Activated effector memory CD4-positive, alpha-beta T cell treated with Interleukin-2 at 50 U/mL for 16 hours (primary cell): ENCODE results near the gene ST6GAL1.
A peak's percentile ranks its signal among the peaks of the same experiment; 100 is the strongest.

Experiments
- DNase-seq: peaks from one replicate; pipeline ENCODE4 v3.0.0-alpha.2; 2020

ST6GAL1 gene

DNA sequence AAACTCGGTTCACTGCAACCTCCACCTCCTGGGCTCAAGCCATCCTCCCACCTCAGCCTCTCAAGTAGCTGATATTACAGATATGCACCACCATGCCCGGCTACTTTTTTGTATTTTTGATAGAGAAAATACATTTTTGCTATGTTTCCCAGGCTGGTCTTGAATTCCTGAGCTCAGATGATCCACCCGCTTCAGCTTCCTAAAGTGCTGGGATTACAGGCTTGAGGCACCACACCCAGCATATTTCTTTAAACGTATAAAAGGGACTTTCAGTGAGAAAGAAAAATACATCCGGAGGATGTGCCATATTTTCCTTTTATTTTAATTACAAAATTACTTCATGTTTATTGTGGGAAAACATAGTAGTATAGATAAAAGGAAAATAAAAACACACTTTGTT is 153.8 kb downstream of the ST6GAL1 start:
- DNase-seq = no peak

DNA sequence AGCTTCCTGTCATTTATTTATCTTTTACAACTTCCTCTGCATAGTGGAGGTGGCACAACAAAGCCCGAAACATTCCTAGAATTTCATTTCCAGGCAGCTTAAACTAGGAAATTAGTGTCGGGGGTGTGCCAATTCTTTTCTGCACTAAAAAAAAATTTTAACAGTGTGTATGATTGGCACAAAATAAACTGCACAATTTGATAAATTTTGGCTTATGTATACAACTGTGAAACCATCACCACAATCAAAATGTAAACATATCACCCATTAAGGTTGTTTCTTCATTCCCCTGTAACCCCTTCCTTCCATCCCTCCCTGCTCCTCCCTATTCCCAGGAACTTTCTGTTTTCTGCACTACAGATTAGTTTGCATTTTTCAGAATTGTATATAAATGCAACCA is 154.3 kb downstream of the ST6GAL1 start:
- DNase-seq = no peak

DNA sequence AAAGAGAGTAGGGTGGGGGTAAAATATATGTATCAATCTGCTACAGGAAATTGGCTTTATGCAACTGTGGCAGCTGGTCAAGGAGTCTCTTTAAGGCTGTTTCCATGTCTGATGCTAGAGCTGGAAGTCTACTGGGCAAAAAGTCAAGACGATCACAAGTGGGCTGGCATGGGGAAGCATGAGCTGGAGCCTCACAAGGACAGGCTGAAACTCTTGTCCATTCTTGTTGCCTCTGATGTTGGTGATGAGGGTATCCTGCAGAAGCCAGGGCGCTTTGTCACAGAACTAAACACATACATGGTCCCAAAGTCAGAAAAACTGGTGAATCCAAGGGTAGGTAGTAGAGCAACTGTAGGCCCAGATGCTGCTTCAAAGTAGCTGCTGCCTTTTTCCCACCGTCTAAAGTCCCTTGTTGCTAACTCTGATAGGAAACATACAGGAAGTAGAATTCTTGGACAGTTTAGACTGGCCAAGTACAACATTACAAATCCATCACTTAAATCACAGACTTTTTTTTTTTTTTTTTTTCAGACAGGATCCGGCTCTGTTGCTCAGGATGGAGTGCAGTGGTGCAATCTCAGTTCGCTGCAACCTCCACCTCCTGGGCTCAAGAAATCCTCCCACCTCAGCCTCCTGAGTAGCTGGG is 154.8 kb downstream of the ST6GAL1 start:
- DNase-seq = no peak

DNA sequence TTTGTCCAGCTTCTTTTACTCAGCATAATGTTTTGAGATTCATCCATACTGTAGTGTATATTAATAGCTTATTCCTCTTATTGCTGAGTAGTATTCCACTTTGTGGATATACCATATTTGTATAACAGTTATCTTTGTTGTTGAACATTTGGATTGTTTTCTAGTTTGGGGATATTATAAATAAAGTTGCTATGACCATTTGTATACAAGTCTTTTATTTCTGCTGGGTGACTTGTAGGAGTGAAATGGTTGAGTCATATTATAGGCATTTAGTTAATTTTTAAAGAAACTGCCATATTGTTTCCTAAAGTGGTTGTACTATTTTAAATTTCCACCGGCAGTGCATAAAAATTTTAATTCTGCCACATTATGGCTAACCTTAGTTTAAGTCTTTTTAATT is 155.6 kb downstream of the ST6GAL1 start:
- DNase-seq = no peak

DNA sequence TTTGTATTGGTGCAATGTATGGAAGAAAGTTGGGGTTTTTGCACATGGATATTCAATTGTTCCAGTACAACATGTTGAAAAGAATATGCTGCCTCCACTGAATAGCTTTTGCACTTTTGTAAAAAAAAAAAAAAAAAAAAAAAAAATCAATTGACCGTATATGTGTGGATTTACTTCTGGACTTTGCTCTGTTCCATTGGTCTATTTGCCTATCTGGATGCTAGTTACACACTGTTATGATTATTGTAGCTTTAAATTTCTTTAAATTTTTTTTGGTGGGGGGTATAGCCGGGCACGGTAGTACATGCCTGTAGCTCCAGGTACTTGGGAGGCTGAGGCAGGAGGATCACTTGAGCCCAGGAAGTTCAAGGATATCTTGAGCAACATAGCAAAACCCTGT is 156.5 kb downstream of the ST6GAL1 start:
- no peak for DNase-seq

DNA sequence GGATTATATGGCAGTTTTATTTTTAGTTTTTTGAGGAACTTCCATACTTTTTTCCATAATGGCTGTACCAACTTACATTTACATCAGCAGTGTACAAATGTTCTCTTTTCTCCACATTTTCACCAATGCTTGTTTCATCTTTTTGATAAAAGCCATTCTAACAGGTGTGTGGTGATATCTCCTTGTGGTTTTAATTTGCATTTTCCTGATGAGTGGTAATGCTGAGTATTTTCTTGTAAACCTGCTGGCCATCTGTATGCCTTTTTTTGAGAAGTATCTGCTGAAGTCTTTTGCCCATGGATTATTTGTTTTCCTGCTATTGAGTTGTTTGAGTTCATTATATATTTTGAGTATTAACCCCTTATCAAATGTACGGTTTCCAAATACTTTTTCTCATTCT is 158.4 kb downstream of the ST6GAL1 start:
- DNase-seq = no peak

DNA sequence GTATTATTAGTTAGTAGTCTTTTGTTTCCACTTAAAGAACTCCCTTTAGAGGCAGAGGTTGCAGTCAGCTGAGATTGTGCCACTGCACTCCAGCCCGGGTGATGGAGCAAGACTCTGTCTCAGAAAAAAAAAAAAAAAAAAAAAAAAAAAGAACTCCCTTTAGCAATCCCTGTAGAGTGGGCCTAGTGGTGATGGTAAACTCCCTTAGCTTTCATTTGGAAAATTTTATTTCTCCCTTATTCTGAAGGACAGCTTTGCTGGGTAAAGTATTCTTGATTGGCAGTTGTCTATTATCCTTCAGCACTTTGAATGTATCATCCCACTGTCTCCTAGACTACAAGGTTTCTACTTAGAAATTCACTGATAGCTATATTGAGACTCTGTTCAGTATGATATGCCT is 163.0 kb downstream of the ST6GAL1 start:
- no peak for DNase-seq

DNA sequence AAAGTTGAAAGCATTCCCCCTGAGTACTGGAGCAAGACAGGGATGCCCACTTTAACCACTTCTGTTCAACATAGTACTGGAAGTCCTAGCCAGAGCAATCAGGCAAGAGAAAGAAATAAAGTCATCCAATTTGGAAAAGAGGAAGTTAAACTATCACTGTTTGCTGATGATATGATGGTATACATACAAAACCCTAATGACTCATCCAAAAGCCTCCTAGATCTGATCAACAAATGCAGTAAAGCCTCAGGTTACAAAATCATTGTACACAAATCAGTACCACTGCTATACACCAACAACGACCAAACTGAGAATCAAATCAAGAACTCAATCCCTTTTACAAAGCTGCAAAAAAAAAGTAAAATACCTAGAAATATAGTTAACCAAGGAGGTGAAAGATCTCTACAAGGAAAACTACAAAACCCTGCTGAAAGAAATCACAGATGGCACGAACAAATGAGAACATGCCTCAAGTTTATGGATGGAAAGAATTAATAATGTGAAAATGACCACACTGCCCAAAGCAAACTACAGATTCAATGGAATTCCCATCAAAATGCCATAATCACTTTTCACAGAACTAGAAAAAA is 168.7 kb downstream of the ST6GAL1 start:
- no peak for DNase-seq

DNA sequence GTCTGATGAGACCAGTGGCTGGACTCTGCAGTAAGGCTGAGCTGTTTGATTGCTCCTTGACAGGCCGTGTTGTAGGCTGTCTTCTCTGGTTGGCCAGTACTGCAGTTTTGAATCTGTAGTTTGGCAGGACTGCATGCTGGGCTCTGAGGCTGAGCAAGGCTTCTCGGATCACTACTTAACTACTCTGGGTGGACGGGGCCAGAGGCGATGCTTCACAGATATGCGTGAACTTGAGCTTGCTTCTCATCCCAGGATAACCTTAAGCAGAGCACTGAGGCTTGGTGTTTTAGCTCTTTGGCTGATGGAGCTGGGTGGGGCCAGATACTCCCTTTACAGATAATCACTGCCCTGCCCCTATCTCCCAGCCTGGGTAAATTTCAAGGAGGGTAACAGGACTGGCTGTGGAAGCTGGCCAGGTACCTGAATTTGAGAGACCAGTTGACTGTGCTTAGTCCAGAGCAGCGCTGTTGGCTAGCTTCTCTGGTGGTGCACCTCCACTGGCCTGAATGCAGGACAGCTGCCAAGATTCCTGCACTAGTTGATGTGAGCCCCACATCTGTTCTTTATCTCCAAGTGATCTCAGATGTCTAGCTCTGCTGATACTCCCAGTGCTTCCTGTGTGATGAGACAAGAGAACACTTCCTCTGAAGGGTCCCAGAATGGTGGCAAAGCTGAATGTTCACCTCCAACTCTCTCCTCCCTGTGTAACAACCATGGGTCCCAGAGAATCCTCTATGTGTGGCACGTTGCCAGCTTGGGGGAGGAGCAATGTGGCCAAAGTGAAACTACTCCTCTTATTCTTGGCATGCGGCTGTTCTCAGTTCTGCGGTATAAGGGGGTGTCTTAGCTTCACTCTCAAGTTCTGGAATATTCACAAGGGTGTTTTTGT is 171.1 kb downstream of the ST6GAL1 start:
- peak; percentile 46 for DNase-seq

DNA sequence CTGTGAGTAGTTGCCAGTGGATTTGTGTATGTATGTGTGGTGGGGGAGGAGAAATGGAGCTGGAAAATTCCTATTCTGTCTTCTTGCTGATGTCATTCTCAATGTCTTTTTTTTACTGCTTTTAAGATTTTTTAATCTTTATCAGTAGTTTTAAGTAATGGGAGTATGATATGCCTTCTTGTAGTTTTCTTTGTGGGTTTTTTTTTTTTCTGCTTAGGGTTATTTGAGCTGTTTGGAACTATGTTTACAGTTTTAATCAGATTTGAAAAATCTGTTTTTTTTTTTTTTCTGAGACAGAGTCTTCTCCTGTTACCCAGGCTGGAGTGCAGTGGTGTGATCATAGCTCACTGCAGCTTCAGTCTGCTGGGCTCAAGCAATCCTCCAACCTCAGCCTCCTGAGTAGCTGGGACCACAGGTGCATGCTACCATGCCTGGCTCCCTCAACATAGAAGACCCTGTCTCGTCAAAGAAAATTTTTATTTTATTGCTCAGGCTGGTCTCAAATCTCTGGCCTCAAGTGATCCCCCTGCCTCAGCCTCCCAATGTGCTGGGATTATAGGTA is 171.8 kb downstream of the ST6GAL1 start:
- DNase-seq = no peak

DNA sequence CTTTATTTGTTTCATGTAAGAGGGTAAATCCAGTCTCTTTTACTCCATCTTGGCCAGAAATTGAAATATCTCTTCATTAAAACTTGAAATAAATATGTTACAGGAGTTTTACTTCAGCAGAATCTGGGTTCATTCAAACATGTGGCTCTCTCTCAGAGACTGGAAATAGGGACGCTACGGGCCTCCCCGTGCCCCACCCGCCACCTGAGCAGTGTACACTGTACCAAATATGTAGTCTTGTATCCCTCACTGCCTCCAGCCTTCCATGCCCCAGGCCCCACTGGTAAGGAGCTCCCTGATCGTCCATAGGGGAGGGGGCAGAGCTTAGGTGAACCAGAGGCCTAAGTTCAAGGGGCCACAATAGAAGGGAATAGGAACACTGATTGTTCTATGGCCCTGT is 172.9 kb downstream of the ST6GAL1 start:
- no peak for DNase-seq

DNA sequence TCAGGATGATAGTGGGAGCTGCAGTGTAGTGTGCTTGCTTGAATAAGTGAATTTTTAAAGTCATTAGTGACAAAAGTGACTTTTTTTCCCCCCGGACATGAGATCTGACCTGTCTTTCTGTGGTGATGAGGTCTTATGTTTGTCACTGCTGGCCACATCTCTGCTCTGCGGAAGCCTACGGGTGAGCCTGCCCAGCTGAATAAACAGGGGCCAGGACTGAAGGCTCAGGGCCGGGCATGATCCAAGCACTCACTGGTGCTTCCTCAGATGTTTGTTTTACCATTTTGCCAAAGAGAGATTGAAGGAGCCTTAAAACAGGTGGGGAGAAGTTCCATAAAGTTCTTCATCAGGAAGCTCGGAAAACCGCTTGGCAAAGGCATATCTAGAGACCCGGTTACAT is 174.0 kb downstream of the ST6GAL1 start:
- no peak for DNase-seq

DNA sequence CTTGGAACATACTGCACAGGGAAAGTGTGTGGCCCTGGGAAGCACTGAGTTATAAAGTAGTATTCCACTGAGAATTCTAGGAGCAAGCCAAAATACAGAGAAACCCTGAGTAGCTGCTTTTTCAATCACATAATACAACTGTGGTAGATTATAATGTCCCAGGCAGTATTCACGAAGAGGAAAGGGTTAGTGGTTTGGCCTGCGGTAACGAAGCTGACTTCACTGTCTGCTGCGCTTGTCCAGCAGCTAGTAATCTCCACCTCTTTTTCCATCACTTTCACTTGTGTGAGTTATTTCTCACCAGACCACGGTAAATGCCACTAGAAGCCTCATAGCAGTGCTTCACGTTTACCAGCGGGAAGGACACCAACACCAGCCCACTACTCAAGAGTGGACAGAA is 174.6 kb downstream of the ST6GAL1 start:
- no peak for DNase-seq

DNA sequence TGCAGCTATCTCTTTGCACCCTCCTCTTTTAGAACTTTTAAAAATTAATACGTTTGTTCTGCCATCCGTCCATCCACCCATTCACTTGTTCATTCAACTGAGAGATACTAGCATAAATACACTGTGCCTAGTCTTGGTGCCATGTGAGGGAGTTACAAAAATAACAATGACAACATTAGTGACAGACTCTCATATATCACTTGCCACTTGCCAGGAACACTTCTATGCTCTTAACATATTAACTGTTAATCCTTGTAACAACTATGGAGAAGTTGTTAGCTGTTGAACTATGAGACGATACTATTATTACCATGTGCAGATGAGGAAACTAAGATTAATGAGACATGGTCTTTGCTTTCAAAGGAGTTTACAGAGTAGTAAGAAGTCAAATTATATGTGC is 175.4 kb downstream of the ST6GAL1 start:
- DNase-seq = no peak

DNA sequence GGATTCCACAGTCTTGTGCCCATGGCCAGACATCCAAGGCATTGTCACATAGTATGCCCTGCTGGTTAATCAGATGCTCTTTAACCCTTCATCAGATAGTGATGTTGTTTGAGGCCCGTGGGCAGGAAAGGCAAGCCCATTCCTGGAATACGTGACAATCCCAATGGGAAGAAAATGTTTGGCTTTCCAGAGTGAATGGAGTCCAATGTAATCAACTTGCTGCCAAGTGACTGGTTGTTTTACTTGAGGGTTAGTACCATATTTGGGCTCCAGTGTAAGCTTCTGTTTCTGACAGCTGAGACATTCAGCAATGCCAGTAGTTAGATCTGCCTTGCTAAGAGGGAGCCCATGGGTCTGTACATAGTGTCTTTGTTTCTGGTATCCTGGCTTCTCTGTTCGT is 177.7 kb downstream of the ST6GAL1 start:
- no peak for DNase-seq

DNA sequence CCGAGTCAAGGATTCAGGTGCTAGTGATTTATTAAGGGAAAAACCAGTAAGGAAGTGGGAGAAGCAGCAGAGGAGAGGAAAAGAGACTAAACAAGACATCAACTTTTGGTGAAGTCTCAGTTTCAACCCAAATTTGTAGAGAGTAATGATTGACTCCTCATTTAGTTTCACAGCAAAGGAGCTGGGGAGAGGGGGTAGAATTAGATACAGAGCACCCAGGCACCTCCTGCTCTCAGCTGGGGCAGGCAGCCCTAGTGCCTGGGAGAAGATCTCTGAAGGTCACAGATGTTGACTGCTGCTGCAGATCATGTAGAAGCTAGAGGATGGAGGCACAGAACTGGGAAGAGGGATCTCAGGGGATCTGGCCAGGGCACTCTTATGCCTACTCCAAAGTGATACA is 179.8 kb downstream of the ST6GAL1 start:
- DNase-seq = no peak

DNA sequence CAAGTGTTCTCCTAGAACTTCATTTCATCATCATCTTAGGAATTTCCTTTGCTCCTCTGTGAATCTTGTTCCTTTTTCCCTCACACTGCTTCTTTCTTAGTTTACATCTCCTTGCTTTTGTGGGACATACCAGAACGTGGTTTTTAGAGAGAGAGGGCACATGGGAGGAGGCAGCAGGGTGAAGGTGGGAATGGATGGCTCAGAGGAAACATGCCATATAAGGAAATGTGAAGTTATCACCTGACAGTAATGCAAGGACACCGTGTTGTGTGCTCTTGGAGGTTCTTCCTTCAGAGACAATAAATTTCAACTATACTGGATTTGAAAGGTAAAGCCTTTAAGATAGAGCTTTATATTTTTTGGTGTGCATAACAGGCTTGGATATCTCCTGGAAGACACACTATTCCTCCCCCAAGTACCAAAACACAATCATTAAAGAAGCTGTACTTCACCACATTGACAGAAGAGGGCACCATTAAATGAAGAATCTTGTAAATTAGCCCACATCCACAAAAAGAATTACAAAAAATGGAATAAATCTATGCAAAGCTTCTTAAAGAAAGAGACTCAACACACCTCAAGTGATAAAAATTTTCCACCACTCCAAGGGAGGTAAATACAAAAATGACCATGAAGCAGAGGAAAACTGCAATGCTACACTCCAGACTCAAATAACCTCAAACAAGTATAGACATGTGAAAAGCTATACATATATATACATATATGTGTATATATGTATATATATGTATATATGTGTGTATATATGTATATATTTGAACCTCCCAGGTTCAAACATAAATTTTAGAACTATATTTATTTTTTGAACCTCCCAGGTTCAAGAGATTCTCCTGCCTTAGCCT is 182.8 kb downstream of the ST6GAL1 start:
- DNase-seq = no peak

DNA sequence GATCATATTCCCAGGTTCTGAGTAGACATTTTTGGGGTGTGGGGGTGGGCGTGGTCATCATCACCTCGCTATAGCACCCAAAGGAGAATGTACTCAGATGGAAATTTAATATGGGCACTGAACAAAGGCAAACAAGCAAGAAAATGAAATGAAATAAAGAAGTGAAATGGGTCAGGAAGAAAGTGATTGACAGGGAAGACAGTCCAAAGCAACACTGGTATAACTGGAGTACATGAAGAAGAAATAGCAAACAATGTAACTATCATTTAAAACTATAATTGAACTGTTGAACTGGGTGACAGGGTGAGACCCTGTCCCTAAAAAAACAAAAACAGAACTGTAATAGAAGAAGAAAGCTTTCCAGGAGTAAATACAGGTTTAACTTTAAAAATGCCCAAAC is 184.2 kb downstream of the ST6GAL1 start:
- DNase-seq = no peak

DNA sequence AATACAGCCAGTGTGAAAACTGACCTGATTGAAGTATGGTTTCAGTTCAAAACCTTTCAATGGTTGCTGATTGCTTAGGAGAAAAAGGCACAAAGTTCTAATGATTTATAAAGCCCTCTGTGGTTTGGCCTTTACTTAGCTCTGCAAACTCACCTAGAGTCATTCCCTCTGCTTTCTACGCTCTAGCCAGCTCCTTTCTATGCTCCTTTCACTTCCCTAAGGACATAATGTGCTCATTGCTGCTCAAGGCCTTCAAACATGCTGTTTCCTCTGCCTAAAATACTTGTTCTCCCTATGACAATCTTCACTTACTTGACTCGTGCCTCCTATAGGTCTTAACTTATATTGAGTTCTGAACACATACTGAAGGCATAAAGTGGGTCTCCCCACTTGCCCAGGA is 190.0 kb downstream of the ST6GAL1 start:
- DNase-seq = no peak

DNA sequence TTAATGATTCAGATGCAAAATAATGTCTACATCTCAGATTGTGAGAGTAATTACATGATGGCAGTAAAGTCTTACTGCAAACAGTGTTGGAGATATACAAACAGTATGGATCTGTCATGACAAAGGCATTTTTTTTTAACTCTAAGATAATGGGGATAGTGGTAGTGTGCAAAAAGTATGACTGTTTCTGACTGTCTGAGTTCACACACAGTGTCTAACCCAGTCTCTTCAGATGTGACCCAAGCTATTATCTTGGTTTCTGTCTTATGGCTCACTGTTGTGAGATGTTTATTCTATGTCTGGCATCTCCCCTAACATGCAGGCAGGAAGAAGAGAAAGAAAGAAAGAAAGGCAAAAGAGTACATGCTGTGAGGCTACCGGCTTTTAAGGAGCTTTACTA is 191.9 kb downstream of the ST6GAL1 start:
- DNase-seq = no peak

DNA sequence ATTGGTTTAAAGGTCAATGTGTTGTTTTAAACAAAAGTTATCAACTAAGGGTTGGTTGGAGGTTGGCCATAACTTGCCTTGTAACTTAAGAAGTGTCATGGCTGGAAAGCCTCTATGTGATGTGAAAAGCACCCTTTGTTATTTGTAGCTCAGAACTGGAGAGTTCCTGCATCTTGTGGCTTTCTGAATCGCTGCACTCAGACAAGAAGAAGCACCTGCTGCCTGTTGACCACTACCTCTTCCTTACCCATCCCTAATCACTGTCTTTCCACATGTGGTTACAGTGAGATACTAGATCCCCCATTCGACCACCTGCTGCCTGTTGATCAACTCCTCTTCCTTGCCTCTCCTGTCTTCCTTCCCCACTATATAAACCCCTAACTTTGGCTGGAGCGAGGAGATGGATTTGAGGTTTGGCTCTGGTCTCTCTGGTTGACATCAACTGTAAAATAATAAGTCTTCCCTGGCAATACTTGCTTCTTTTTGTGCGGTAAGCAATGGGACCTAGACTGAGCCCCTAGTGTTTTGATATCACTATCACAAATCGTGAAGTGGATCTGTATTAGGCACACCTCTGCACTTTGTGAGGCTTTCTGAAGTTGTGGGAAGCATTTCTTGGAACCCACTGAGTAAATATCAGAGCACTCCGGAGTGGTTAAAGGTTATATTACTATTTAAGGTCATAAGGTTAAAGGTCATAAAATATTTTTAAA is 195.1 kb downstream of the ST6GAL1 start:
- no peak for DNase-seq
